Measurements from ENCODE around the gene SMC3. TPM values are rescaled to one million over a fixed set of nuclear protein-coding genes. Genes with fewer than 3 reads are reported as not detected.

Gene SMC3
- total and polyA plus RNA-seq, 7 donors: 15.3 to 25.3 (median 19.2) TPM

DNA sequence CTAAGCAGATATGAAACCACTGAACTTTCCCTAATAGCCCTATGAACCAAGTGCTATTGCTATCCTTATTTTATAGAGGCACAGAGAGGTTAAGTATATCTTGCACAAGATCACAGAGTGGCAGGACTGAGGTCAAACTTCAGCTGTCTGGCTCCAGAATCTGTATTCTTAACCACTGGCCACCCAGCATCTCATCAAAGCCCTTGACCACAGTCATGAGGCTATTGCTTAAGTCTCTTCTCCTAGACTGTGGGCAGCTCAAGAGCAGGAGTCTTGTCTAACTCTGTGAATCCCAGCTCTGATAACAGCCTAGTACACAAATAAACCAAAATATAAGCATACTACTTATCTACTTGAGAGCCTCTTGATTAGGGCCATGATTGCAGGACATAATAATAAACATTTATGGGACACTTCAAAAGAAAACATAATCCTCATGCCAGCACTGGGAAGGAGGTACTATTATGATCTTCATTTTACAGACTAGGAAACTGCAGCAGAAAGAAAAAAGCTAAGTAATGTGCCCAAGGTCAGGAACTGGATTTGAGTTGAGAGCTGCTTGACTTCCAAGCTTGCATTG is 22.4 kb upstream of the SMC3 start:
- Histone ChIP-seq H3K27ac (no peak overlapping the region), H3K9me3 (no peaks in the 10 kb centered on the region)
- no peak for DNase-seq

DNA sequence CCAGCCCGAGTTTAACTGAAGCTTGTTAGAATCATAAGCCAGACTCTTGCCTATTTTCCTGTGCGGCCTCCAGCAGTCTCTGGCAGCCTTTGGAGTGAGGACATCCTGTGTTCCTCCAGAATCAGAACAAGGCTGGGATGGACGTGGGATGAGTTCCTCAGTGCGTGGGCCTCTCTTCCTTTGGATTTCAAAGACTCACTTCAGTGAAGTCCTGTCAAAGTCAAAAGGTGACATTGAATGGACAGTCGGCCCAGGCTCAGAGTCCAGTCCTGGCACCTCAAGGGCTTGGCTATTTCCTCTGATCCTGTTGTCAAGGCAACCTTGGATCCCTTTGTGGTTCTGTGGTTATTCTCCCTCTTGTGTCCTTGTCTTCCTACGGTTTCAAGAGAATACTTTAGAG is 21.4 kb upstream of the SMC3 start:
- Histone ChIP-seq H3K4me1 (no peaks in the 10 kb centered on the region), H3K4me3 (no peak overlapping the region), H3K27ac (no peak overlapping the region), H3K36me3 (ENCODE audit: insufficient read depth in 1 of 2, low read depth in 1 of 2) (no peaks in the 10 kb centered on the region), H3K9me3 (no peaks in the 10 kb centered on the region), H3K27me3 (ENCODE audit: insufficient read depth in 3 of 3, low read length in 2 of 3) (peaks cover 0 to 4% (median 0%) of the 10 kb centered on the region in 3 donors)
- 65 to 68% (median 67%) methylated on average over 6 of the region's 6 CpGs for WGBS, 3 donors
- DNase-seq (no peak), ATAC-seq (no peak)
- TF ChIP-seq, protein P1, sequence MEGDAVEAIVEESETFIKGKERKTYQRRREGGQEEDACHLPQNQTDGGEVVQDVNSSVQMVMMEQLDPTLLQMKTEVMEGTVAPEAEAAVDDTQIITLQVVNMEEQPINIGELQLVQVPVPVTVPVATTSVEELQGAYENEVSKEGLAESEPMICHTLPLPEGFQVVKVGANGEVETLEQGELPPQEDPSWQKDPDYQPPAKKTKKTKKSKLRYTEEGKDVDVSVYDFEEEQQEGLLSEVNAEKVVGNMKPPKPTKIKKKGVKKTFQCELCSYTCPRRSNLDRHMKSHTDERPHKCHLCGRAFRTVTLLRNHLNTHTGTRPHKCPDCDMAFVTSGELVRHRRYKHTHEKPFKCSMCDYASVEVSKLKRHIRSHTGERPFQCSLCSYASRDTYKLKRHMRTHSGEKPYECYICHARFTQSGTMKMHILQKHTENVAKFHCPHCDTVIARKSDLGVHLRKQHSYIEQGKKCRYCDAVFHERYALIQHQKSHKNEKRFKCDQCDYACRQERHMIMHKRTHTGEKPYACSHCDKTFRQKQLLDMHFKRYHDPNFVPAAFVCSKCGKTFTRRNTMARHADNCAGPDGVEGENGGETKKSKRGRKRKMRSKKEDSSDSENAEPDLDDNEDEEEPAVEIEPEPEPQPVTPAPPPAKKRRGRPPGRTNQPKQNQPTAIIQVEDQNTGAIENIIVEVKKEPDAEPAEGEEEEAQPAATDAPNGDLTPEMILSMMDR (IDR thresholded peaks at IDR 0.05): no peak
- intact Hi-C loops (cut with DNase I): loop anchor here (2.0 to 5.0 kb wide), 4 partner anchors 194 to 409 kb away; no protein-coding TSS in a partner anchor

More for the DNA sequence above, 22.4 kb upstream of the SMC3 start:
- TF ChIP-seq, protein P1 (IDR thresholded peaks at IDR 0.05): no peak
- Histone ChIP-seq H3K4me1 (no peaks in the 10 kb centered on the region), H3K4me3 (no peak overlapping the region), H3K36me3 (ENCODE audit: insufficient read depth in 1 of 2, low read depth in 1 of 2) (no peaks in the 10 kb centered on the region), H3K27me3 (ENCODE audit: insufficient read depth in 3 of 3, low read length in 2 of 3) (peaks cover 0 to 2% (median 0%) of the 10 kb centered on the region in 3 donors)
- ATAC-seq: no peak
- intact Hi-C loops (cut with DNase I): loop anchor here (5.0 kb wide), 2 partner anchors 193 to 408 kb away; no protein-coding TSS in a partner anchor

DNA sequence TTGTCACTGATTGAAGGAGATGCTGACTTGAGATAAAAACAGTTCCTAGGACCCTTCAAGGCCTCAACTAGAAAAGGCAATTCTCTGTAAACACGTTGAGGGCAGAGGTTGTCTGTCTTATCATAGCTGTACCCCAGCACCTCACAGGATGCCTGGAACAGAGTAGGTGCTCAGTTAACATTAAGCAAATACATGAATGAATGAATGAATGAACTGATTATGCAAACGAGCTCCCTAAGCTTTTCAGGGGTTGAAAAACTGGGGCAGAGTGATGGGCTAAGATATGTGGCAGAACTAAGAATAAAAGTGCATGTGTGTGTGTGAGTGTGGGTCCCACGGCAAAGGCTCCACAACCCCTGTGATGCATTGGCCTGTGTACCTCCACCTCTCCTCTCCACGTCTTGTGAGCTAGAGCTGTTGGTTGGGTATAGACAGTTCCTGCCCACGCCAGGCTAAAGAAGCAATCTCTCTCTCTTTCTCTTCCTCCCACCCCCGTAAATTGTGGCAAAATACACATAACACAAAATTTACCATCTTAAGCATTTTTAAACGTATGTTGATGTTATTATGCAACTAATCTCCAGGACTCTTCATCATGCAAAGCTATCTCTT is 20.9 kb upstream of the SMC3 start:
- ATAC-seq (no peak), DNase-seq (no peak)
- no peaks in the 10 kb centered on the region for H3K36me3 ChIP-seq (ENCODE audit: insufficient read depth in 1 of 2, low read depth in 1 of 2)
- 72 to 75% (median 73%) methylated on average over 7 of the region's 7 CpGs for WGBS, 3 donors
- no peaks in the 10 kb centered on the region for H3K9me3 ChIP-seq
- peaks cover 0 to 9% (median 0%) of the 10 kb centered on the region in 3 donors for H3K27me3 ChIP-seq (ENCODE audit: insufficient read depth in 3 of 3, low read length in 2 of 3)
- TF ChIP-seq, protein P1 (IDR thresholded peaks at IDR 0.05): no peak
- no peaks in the 10 kb centered on the region for H3K4me1 ChIP-seq
- no peak overlapping the region for H3K27ac ChIP-seq
- intact Hi-C loops (cut with DNase I): loop anchor here (2.0 to 5.0 kb wide), 4 partner anchors 194 to 409 kb away; no protein-coding TSS in a partner anchor
- no peak overlapping the region for H3K4me3 ChIP-seq

DNA sequence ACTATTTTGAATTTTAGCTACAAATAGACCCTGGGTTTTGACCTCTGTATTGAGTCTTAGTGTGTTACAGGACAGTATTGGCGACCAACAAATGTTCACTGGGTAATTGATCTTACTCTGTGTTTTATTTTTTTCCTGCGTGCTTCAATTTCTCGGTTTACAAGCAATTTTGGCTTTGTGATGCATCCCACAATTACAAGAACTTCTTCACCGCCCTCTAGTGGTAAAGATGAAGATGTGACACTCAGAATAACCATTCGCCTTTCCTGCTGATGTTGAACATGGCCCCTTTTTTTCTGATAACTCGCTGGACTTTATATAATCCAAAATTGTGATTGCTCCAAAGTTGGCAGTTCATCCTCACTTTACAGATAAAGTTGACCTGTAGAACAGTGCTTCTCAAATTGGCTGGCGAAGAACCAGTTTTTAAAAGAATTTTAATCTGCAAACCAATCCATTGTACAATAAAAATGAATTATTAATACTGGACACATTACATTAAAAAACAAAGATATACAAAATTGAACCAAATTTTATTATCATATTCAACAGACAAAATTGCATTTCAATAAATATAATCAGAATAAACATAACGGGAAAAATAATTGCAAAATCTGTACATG is 20.2 kb upstream of the SMC3 start:
- TF ChIP-seq, protein P1 (IDR thresholded peaks at IDR 0.05): peak; percentile 84
- Histone ChIP-seq H3K4me3 (no peak overlapping the region), H3K36me3 (ENCODE audit: insufficient read depth in 1 of 2, low read depth in 1 of 2) (no peaks in the 10 kb centered on the region), H3K27me3 (ENCODE audit: insufficient read depth in 3 of 3, low read length in 2 of 3) (peaks cover 0 to 13% (median under 1%) of the 10 kb centered on the region in 3 donors), H3K9me3 (no peaks in the 10 kb centered on the region), H3K4me1 (no peaks in the 10 kb centered on the region), H3K27ac (no peak overlapping the region)
- DNase-seq (no peak), ATAC-seq (peak in 3 of 4 donors; percentile 57 to 78 (median 59))
- WGBS, 3 donors: 13 to 15% (median 14%) methylated on average over 8 of the region's 8 CpGs
- intact Hi-C loops (cut with DNase I): loop anchor here (2.0 to 5.0 kb wide), 4 partner anchors 195 to 410 kb away; no protein-coding TSS in a partner anchor

All from psoas muscle (tissue), 8 donors.